ENCODE measurements around the gene TBC1D2B.
A peak's percentile ranks its signal among the peaks of the same experiment; 100 is the strongest.

The TBC1D2B gene

GRCh38 chr15:78087951-78088772 lies 10.7 kb upstream of the TBC1D2B start:
- DNase-seq (ENCODE audit: low read depth) = peak; percentile 42
- no peak overlapping the region for H3K4me3 ChIP-seq (ENCODE audit: low read length)

GRCh38 chr15:78085928-78086327 lies 8.4 kb upstream of the TBC1D2B start:
- DNase-seq (ENCODE audit: low read depth) = peak; percentile 42

More at GRCh38 chr15:78087951-78088772, 10.7 kb upstream of the TBC1D2B start:
- TF ChIP-seq CTCF (IDR thresholded peaks at IDR 0.05; ENCODE audit: insufficient read depth, low read depth, low read length, missing control alignments) = no peak

GRCh38 chr15:78084449-78084750 lies 6.9 kb upstream of the TBC1D2B start:
- DNase-seq (ENCODE audit: low read depth) = no peak
- H3K4me3 ChIP-seq (ENCODE audit: low read length) = no peak overlapping the region
- TF ChIP-seq CTCF (IDR thresholded peaks at IDR 0.05; ENCODE audit: insufficient read depth, low read depth, low read length, missing control alignments) = no peak

More at GRCh38 chr15:78085928-78086327, 8.4 kb upstream of the TBC1D2B start:
- no peak overlapping the region for H3K4me3 ChIP-seq (ENCODE audit: low read length)
- TF ChIP-seq CTCF (IDR thresholded peaks at IDR 0.05; ENCODE audit: insufficient read depth, low read depth, low read length, missing control alignments) = no peak

GRCh38 chr15:78083687-78084448 lies 6.4 kb upstream of the TBC1D2B start:
- no peak overlapping the region for H3K4me3 ChIP-seq (ENCODE audit: low read length)
- no peak for DNase-seq (ENCODE audit: low read depth)
- no peak for TF ChIP-seq CTCF (IDR thresholded peaks at IDR 0.05; ENCODE audit: insufficient read depth, low read depth, low read length, missing control alignments)

- TF ChIP-seq CTCF (IDR thresholded peaks at IDR 0.05; ENCODE audit: insufficient read depth, low read depth, low read length, missing control alignments) = no peak
- no peak for DNase-seq (ENCODE audit: low read depth)
- H3K4me3 ChIP-seq (ENCODE audit: low read length) = no peak overlapping the region
Measured at GRCh38 chr15:78083186-78083585, 5.7 kb upstream of the TBC1D2B start.

- TF ChIP-seq CTCF (IDR thresholded peaks at IDR 0.05; ENCODE audit: insufficient read depth, low read depth, low read length, missing control alignments) = no peak
- H3K4me3 ChIP-seq (ENCODE audit: low read length) = no peak overlapping the region
Measured at GRCh38 chr15:78082743-78083110, 5.2 kb upstream of the TBC1D2B start.

More at GRCh38 chr15:78082743-78083110, 5.2 kb upstream of the TBC1D2B start:
- DNase-seq (ENCODE audit: low read depth) = no peak
